Measurements from ENCODE around the gene AP1S2.

AP1S2 gene

DNA sequence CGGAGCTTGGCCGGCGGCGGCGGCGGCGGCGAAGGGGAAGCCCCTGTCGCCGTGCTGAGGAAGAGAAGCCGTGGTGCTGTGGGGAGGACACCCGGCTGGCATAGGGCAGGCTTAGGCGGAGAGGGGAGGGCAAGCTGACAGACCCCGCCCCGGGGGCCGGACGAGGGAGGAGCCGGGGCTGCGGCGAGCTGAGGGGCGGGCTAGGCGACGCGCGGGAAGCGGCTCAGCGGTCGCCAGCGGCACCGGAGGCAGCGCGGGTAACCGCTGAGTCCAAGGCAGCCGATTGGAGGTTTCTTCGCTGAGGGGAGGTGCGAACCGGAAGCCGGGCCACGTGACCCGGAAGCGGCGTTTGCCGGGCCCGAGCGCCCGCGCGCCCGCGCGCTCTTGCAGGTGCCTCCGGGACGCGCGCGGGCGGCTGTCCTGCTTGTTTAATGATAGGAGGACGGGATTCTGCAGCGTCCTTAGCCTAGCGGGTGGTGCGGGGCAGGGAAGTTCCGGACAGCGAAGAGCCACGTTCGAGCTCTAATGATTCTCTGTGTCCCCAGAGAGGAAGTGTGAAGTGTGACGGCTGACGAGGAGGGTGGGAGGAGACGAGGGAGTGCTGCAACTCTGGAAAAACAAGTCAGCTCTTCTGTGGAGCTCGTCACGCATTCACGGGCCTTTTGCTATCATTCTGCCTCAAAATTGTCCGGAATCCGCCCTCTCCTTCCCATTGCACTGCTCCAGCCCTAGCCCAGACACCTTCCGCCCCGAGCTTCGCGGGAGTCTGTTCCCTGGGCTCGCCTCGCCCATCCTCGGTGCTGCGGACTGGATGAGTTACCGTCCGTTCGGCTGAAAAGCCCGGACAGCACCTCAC lies at the start of gene AP1S2:
Gene AP1S2 (minus strand): TSS at position 102 of the 856 bp plus-strand sequence. CDS start 2,289 bp downstream, outside the sequence.
- no peaks in the 10 kb centered on the region for H3K27me3 ChIP-seq (ENCODE audit: insufficient read depth, low read length, poor library complexity, severe bottlenecking)
- H2AFZ ChIP-seq (ENCODE audit: low read length) = peak within 1 kb of the TSS; percentile 32; the same call in 1 of the 2 replicates
- peak within 1 kb of the TSS; percentile 89 for H3K4me2 ChIP-seq (ENCODE audit: low read depth, low read length, poor library complexity, severe bottlenecking)
- no peaks in the 10 kb centered on the region for H3F3A ChIP-seq (ENCODE audit: low read depth)
- no peaks in the 10 kb centered on the region for H3K9me2 ChIP-seq (replicated peaks; ENCODE audit: low read depth, low read length)
- peak within 1 kb of the TSS; percentile 92 for H3K9ac ChIP-seq (ENCODE audit: low read depth, low read length, poor library complexity, severe bottlenecking)
- H4K20me1 ChIP-seq (ENCODE audit: insufficient read depth, low read length, poor library complexity, severe bottlenecking) = no peaks in the 10 kb centered on the region
- no peaks in the 10 kb centered on the region for H3K36me3 ChIP-seq (ENCODE audit: insufficient read depth, low read length)
- peaks cover 24% of the 10 kb centered on the region for H3K4me1 ChIP-seq (ENCODE audit: insufficient read depth, low read length, poor library complexity, severe bottlenecking)
- H3K4me3 ChIP-seq (ENCODE audit: low read length, poor library complexity, severe bottlenecking) = peak within 1 kb of the TSS; percentile 98
- H3K79me2 ChIP-seq (ENCODE audit: insufficient read depth, low read length) = peaks cover 42% of the 10 kb centered on the region
- no peak for TF ChIP-seq EZH2phosphoT487 (IDR thresholded peaks at IDR 0.05; ENCODE audit: borderline replicate concordance)
- TF ChIP-seq, protein P1, sequence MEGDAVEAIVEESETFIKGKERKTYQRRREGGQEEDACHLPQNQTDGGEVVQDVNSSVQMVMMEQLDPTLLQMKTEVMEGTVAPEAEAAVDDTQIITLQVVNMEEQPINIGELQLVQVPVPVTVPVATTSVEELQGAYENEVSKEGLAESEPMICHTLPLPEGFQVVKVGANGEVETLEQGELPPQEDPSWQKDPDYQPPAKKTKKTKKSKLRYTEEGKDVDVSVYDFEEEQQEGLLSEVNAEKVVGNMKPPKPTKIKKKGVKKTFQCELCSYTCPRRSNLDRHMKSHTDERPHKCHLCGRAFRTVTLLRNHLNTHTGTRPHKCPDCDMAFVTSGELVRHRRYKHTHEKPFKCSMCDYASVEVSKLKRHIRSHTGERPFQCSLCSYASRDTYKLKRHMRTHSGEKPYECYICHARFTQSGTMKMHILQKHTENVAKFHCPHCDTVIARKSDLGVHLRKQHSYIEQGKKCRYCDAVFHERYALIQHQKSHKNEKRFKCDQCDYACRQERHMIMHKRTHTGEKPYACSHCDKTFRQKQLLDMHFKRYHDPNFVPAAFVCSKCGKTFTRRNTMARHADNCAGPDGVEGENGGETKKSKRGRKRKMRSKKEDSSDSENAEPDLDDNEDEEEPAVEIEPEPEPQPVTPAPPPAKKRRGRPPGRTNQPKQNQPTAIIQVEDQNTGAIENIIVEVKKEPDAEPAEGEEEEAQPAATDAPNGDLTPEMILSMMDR (conservative IDR thresholded peaks at IDR 0.05; ENCODE audit: low read length) = no peak
- no peaks in the 10 kb centered on the region for H3K9me3 ChIP-seq (ENCODE audit: insufficient read depth, low read depth, low read length)

DNA sequence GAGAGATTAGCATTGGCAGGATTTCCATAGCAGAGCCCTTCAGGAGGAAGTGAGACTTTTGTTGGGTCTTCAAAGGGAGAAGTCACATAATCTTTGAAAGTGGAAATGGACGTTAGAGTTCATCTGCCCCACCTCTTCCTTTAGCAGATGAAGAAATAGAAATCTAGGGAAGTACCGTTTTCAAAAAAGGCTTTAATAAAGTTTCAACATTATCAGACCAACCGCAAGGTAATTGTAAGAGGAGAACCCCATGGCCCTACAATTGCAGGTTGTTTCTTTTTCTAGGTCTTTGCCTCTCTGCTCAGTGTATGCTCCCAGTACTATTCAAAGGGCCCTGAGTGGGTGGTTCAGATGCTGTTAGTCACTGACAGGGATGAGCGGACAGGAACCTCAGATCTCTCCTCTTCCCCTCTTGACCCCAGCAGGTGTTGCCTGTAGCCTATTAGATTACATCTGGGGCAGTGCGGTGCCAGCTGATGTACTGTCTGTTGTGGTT lies 48.6 kb upstream of the AP1S2 start:
- H3K9ac ChIP-seq (ENCODE audit: low read depth, low read length, poor library complexity, severe bottlenecking) = no peak overlapping the region
- H2AFZ ChIP-seq (ENCODE audit: low read length) = no peak overlapping the region
- H3K36me3 ChIP-seq (ENCODE audit: insufficient read depth, low read length) = no peaks in the 10 kb centered on the region
- H3K79me2 ChIP-seq (ENCODE audit: insufficient read depth, low read length) = no peaks in the 10 kb centered on the region
- H3K27me3 ChIP-seq (ENCODE audit: insufficient read depth, low read length, poor library complexity, severe bottlenecking) = no peaks in the 10 kb centered on the region
- no peaks in the 10 kb centered on the region for H3K4me1 ChIP-seq (ENCODE audit: insufficient read depth, low read length, poor library complexity, severe bottlenecking)
- no peak overlapping the region for H3K4me3 ChIP-seq (ENCODE audit: low read length, poor library complexity, severe bottlenecking)
- no peaks in the 10 kb centered on the region for H3K9me2 ChIP-seq (replicated peaks; ENCODE audit: low read depth, low read length)
- no peaks in the 10 kb centered on the region for H4K20me1 ChIP-seq (ENCODE audit: insufficient read depth, low read length, poor library complexity, severe bottlenecking)
- no peaks in the 10 kb centered on the region for H3K9me3 ChIP-seq (ENCODE audit: insufficient read depth, low read depth, low read length)
- TF ChIP-seq EZH2phosphoT487 (IDR thresholded peaks at IDR 0.05; ENCODE audit: borderline replicate concordance) = no peak
- TF ChIP-seq, protein P1 (conservative IDR thresholded peaks at IDR 0.05; ENCODE audit: low read length) = no peak
- H3K4me2 ChIP-seq (ENCODE audit: low read depth, low read length, poor library complexity, severe bottlenecking) = no peak overlapping the region
- no peaks in the 10 kb centered on the region for H3F3A ChIP-seq (ENCODE audit: low read depth)

DNA sequence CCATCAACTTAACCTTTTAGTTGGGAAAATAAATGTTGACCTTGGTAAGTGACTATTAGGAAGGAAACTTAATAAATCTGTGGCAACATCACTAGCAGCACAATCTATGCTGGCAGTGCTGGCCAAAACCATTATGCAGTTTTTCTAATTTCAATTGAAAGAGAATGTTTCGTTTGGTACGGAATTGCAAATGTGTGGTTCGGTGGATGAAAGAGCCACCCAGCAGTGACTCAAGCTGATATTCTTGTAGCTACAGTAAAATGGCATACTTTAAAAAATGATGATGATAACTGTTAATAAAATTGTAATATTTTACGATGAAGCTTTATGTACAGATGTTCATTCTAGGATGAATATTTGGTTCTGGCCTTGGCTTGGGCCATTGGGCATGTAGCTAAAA lies 40.7 kb upstream of the AP1S2 start:
- Histone ChIP-seq H2AFZ (ENCODE audit: low read length) (no peak overlapping the region), H3K9me2 (replicated peaks; ENCODE audit: low read depth, low read length) (no peaks in the 10 kb centered on the region), H4K20me1 (ENCODE audit: insufficient read depth, low read length, poor library complexity, severe bottlenecking) (no peaks in the 10 kb centered on the region), H3F3A (ENCODE audit: low read depth) (no peaks in the 10 kb centered on the region), H3K79me2 (ENCODE audit: insufficient read depth, low read length) (no peaks in the 10 kb centered on the region), H3K4me1 (ENCODE audit: insufficient read depth, low read length, poor library complexity, severe bottlenecking) (no peaks in the 10 kb centered on the region), H3K9me3 (ENCODE audit: insufficient read depth, low read depth, low read length) (no peaks in the 10 kb centered on the region), H3K27me3 (ENCODE audit: insufficient read depth, low read length, poor library complexity, severe bottlenecking) (no peaks in the 10 kb centered on the region), H3K4me2 (ENCODE audit: low read depth, low read length, poor library complexity, severe bottlenecking) (no peak overlapping the region), H3K36me3 (ENCODE audit: insufficient read depth, low read length) (no peaks in the 10 kb centered on the region), H3K9ac (ENCODE audit: low read depth, low read length, poor library complexity, severe bottlenecking) (no peak overlapping the region), H3K4me3 (ENCODE audit: low read length, poor library complexity, severe bottlenecking) (no peak overlapping the region)
- TF ChIP-seq EZH2phosphoT487 (IDR thresholded peaks at IDR 0.05; ENCODE audit: borderline replicate concordance) = no peak
- TF ChIP-seq, protein P1 (conservative IDR thresholded peaks at IDR 0.05; ENCODE audit: low read length) = no peak

All from Loucy (cell line).